HepG2 (cell line): ENCODE data around the gene KCNIP4. TPM values are rescaled to one million over a fixed set of nuclear protein-coding genes. Genes with fewer than 3 reads are reported as not detected.

Source experiments
- FOSL1 ChIP-seq: sonication (generic); formaldehyde crosslinking; IDR thresholded peaks from 2 replicates; pipeline ENCODE4 v1.9.0; 2021; ENCODE audit warnings: missing genetic modification reagents, borderline replicate concordance
- GATA4 ChIP-seq: sonication (generic); IDR thresholded peaks from 2 replicates; pipeline ENCODE4 v1.6.1; 2016; ENCODE audit warnings: antibody characterized with exemption, low read depth, borderline replicate concordance
- LCORL ChIP-seq, 2 experiments: fragments of 450-650 bp in 1 of 2; sonication (generic) in 1 of 2; formaldehyde crosslinking in 1 of 2; IDR thresholded peaks; 2 replicates each; pipeline versions ENCODE4 v1.5.0 to v1.6.1; 2017 to 2020; ENCODE audit warnings: antibody characterized with exemption in 1 of 2, missing genetic modification reagents in 1 of 2
- MBD4 ChIP-seq: IDR thresholded peaks from 2 replicates; pipeline ENCODE4 v1.6.1; 2012; ENCODE audit warnings: low read length, inconsistent platforms, borderline replicate concordance
- MEIS2 ChIP-seq: sonication (generic); formaldehyde crosslinking; IDR thresholded peaks from 2 replicates; pipeline ENCODE4 v1.9.0; 2021; ENCODE audit warnings: mild to moderate bottlenecking, missing genetic modification reagents
- MTA1 ChIP-seq: sonication (generic); formaldehyde crosslinking; IDR thresholded peaks from 2 replicates; pipeline ENCODE4 v1.4.0; 2020; ENCODE audit warnings: missing genetic modification reagents, mild to moderate bottlenecking, borderline replicate concordance
- NKX3-1 ChIP-seq: sonication (generic); formaldehyde crosslinking; IDR thresholded peaks from 2 replicates; pipeline ENCODE4 v1.5.0; 2020; ENCODE audit warnings: missing genetic modification reagents
- NR2F1 ChIP-seq, 2 experiments: fragments of 450-650 bp in 1 of 2; formaldehyde crosslinking in 1 of 2; IDR thresholded peaks; 2 replicates each; pipeline versions ENCODE4 v1.5.0 to v1.6.1; 2016 to 2020; ENCODE audit warnings: mild to moderate bottlenecking in 1 of 2, missing compliant biosample characterization in 1 of 2, missing genetic modification reagents in 1 of 2, moderate library complexity in 1 of 2
- RNF219 ChIP-seq: sonication (generic); formaldehyde crosslinking; IDR thresholded peaks from 2 replicates; pipeline ENCODE4 v1.5.0; 2020; ENCODE audit warnings: mild to moderate bottlenecking, missing genetic modification reagents
- SNAPC2 ChIP-seq: sonication (generic); formaldehyde crosslinking; IDR thresholded peaks from 2 replicates; pipeline ENCODE4 v1.8.1; 2022; ENCODE audit warnings: mild to moderate bottlenecking, missing genetic modification reagents
- YY1 ChIP-seq: IDR thresholded peaks from 2 replicates; pipeline ENCODE4 v1.6.1; 2011; ENCODE audit warnings: low read length, low read depth, moderate library complexity, mild to moderate bottlenecking; ENCODE audit not compliant: insufficient read depth, insufficient replicate concordance
- ZNF224 ChIP-seq: sonication (generic); formaldehyde crosslinking; IDR thresholded peaks from 2 replicates; pipeline ENCODE4 v1.5.0; 2020; ENCODE audit warnings: mild to moderate bottlenecking, missing genetic modification reagents
- ZNF292 ChIP-seq: sonication (generic); formaldehyde crosslinking; IDR thresholded peaks from 2 replicates; pipeline ENCODE4 v1.8.1; 2022; ENCODE audit warnings: mild to moderate bottlenecking, low read depth, missing genetic modification reagents, borderline replicate concordance
- ZNF564 ChIP-seq: sonication (generic); formaldehyde crosslinking; IDR thresholded peaks from 2 replicates; pipeline ENCODE4 v1.8.1; 2023; ENCODE audit warnings: mild to moderate bottlenecking, missing genetic modification reagents
- ZNF660 ChIP-seq: sonication (generic); formaldehyde crosslinking; IDR thresholded peaks from 2 replicates; pipeline ENCODE4 v1.5.1; 2020; ENCODE audit warnings: mild to moderate bottlenecking, low read depth, missing genetic modification reagents, borderline replicate concordance
- ZNF710 ChIP-seq: sonication (generic); formaldehyde crosslinking; IDR thresholded peaks from 2 replicates; pipeline ENCODE4 v1.5.0; 2020; ENCODE audit warnings: mild to moderate bottlenecking, missing genetic modification reagents, borderline replicate concordance
- ZUFSP ChIP-seq: sonication (generic); formaldehyde crosslinking; IDR thresholded peaks from 2 replicates; pipeline ENCODE4 v1.9.0; 2021; ENCODE audit warnings: missing genetic modification reagents, mild to moderate bottlenecking, borderline replicate concordance
- polyA plus RNA-seq, 8 experiments: library from polyadenylated mRNA; depleted of rRNA in 3 of 8; stranded (reverse) in 7 of 8; unstranded in 1 of 8; fragments of >200 nt; fragmentation: Illumina TruSeq in 4 of 8; extraction: Trizol in 4 of 8; gene quantifications; 2 replicates each; pipeline versions ENCODE4 v1.2.1 to v1.2.3, GENCODE V29; 2011 to 2016; ENCODE audit warnings: low read depth in 4 of 8, missing spikeins in 1 of 8, mixed read lengths in 1 of 8; ENCODE audit not compliant: insufficient read depth in 1 of 8
- total RNA-seq, 5 experiments: library from RNA; depleted of rRNA; stranded (reverse); fragments of >200 nt; fragmentation: Illumina TruSeq; extraction: Trizol; gene quantifications; 2 replicates each; pipeline ENCODE4 v1.2.3, GENCODE V29; 2016; ENCODE audit warnings: low read depth in 1 of 5
- TF ChIP-seq, protein P1 (sequence below): sonication (generic); formaldehyde crosslinking; conservative IDR thresholded peaks from 2 replicates; pipeline ENCODE4 v1.5.0; 2020; ENCODE audit warnings: missing genetic modification reagents

The KCNIP4 gene
- total and polyA plus RNA-seq, 2 of the 13 experiments (the other 11 are each of a cell fraction or from before 2014, with no cell fraction given) = 0.09 TPM; not detected in 1

- TF ChIP-seq NKX3-1 (CRISPR knock-in tag) = no peak
- peak; percentile 80; the same call in 1 of the 2 replicates for TF ChIP-seq GATA4
- TF ChIP-seq ZNF224 = no peak
- no peak for TF ChIP-seq RNF219 (CRISPR knock-in tag)
- TF ChIP-seq MBD4 = 0 out of 2 replicates have a peak, but pooled peaks have one; percentile 68
- no peak for TF ChIP-seq ZUFSP (CRISPR knock-in tag)
- TF ChIP-seq YY1 = no peak
- peak; percentile 85; the same call in 1 of the 2 replicates for TF ChIP-seq MEIS2 (CRISPR knock-in tag)
- no peak for TF ChIP-seq MTA1 (CRISPR knock-in tag)
- TF ChIP-seq, protein P1, sequence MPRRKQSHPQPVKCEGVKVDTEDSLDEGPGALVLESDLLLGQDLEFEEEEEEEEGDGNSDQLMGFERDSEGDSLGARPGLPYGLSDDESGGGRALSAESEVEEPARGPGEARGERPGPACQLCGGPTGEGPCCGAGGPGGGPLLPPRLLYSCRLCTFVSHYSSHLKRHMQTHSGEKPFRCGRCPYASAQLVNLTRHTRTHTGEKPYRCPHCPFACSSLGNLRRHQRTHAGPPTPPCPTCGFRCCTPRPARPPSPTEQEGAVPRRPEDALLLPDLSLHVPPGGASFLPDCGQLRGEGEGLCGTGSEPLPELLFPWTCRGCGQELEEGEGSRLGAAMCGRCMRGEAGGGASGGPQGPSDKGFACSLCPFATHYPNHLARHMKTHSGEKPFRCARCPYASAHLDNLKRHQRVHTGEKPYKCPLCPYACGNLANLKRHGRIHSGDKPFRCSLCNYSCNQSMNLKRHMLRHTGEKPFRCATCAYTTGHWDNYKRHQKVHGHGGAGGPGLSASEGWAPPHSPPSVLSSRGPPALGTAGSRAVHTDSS (CRISPR knock-in tag) = no peak
- no peak for TF ChIP-seq SNAPC2 (CRISPR knock-in tag)
- peak in 1 of 2 experiments; percentile 76; a peak in 2 of 4 replicates for TF ChIP-seq NR2F1 (CRISPR knock-in tag; IDR thresholded peaks at IDR 0.05)
- TF ChIP-seq FOSL1 (CRISPR knock-in tag) = peak; percentile 43; the same call in 1 of the 2 replicates
- TF ChIP-seq LCORL (IDR thresholded peaks at IDR 0.05) = no peak
- TF ChIP-seq LCORL (CRISPR knock-in tag; IDR thresholded peaks at IDR 0.05) = no peak
- no peak for TF ChIP-seq ZNF660 (CRISPR knock-in tag)
- peak; percentile 59; the same call in 1 of the 2 replicates for TF ChIP-seq ZNF292
- TF ChIP-seq ZNF710 = peak; percentile 52; the same call in 1 of the 2 replicates
- TF ChIP-seq ZNF564 = no peak
Measured at GRCh38 chr4:21205821-21206531, 742.6 kb downstream of the KCNIP4 start (continued).
